ENCODE data around the gene MORC2. TPM values are rescaled to one million over a fixed set of nuclear protein-coding genes. Genes with fewer than 3 reads are reported as not detected.

MORC2 gene
- total RNA-seq, 2 donors from 2014 or later = 16.7 to 27.5 TPM

DNA sequence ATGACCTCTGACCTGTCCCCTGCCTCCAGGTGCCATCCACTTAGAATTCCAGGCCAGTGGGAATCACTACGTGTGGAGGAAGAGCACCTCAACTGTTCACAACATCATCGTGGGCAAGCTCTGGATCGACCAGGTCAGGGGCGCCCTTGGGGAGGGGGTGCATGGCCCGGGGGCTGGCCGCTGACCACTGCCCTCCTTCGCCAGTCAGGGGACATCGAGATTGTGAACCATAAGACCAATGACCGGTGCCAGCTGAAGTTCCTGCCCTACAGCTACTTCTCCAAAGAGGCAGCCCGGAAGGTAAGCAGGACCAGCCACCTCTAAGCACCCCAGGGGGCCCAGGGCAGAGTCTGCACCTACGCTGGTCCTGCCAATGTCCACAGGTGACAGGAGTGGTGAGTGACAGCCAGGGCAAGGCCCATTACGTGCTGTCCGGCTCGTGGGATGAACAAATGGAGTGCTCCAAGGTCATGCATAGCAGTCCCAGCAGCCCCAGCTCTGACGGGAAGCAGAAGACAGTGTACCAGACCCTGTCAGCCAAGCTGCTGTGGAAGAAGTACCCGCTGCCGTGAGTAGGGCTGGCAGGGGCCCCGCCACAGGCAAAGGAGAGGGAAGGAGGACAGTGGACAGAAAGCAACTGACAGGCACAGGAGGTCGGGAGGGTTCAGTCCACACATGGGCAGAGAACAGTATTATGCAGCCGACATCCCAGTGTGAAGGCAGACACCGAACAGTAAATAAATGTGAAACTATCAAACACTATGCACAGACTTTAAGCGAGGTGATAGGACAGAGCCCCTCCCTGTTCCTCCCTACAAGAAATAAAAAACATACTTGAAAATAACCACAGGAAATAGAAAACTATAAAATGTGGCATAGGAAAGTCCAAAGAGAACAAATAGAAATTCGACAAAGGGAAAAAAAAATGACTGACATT lies 74.9 kb downstream of the MORC2 start:
- Histone ChIP-seq H3K4me1 (ENCODE audit: control insufficient read depth in 1 of 2, low read depth in 2 of 2) (no peaks in the 10 kb centered on the region), H3K9me3 (no peaks in the 10 kb centered on the region), H3K27me3 (replicated peaks; ENCODE audit: insufficient read depth) (no peaks in the 10 kb centered on the region), H3K36me3 (peaks cover 7% of the 10 kb centered on the region), H3K4me3 (no peak overlapping the region), H3K27ac (no peak overlapping the region)
- TF ChIP-seq, protein P1, sequence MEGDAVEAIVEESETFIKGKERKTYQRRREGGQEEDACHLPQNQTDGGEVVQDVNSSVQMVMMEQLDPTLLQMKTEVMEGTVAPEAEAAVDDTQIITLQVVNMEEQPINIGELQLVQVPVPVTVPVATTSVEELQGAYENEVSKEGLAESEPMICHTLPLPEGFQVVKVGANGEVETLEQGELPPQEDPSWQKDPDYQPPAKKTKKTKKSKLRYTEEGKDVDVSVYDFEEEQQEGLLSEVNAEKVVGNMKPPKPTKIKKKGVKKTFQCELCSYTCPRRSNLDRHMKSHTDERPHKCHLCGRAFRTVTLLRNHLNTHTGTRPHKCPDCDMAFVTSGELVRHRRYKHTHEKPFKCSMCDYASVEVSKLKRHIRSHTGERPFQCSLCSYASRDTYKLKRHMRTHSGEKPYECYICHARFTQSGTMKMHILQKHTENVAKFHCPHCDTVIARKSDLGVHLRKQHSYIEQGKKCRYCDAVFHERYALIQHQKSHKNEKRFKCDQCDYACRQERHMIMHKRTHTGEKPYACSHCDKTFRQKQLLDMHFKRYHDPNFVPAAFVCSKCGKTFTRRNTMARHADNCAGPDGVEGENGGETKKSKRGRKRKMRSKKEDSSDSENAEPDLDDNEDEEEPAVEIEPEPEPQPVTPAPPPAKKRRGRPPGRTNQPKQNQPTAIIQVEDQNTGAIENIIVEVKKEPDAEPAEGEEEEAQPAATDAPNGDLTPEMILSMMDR (IDR thresholded peaks at IDR 0.05) = no peak
- ATAC-seq (ENCODE audit: insufficient number of reproducible peaks, low FRiP score, low read depth) (no peak), DNase-seq (ENCODE audit: low spot score) (no peak)

DNA sequence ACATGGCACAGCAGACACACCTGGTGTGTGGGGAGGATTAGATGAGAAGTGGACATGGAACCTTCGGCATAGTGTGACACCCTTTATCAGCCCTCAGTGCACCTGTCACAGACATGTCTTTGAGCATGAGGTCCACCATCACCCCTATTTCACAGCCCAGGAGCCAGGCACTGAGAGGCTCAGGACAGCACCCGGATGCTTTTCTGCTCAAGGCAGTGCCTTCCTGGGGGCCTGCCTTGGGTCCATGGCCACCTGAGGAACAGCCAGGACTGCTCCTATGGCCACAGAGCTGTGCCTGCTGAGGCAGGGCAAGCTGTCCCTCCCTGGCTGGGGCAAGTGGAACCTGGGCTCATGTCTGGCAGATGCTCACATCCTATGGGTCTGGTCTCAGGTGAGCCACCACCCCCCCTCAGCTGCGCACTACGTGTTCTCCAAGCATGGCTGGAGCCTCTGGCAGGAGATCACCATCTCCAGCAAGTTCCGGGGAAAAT lies 75.8 kb downstream of the MORC2 start:
- DNase-seq (ENCODE audit: low spot score) (no peak), ATAC-seq (ENCODE audit: insufficient number of reproducible peaks, low FRiP score, low read depth) (no peak)
- Histone ChIP-seq H3K27ac (no peak overlapping the region), H3K9me3 (no peaks in the 10 kb centered on the region), H3K4me1 (ENCODE audit: control insufficient read depth in 1 of 2, low read depth in 2 of 2) (no peaks in the 10 kb centered on the region), H3K36me3 (peaks cover 7% of the 10 kb centered on the region), H3K27me3 (replicated peaks; ENCODE audit: insufficient read depth) (no peaks in the 10 kb centered on the region), H3K4me3 (no peak overlapping the region)
- TF ChIP-seq, protein P1 (IDR thresholded peaks at IDR 0.05) = no peak

DNA sequence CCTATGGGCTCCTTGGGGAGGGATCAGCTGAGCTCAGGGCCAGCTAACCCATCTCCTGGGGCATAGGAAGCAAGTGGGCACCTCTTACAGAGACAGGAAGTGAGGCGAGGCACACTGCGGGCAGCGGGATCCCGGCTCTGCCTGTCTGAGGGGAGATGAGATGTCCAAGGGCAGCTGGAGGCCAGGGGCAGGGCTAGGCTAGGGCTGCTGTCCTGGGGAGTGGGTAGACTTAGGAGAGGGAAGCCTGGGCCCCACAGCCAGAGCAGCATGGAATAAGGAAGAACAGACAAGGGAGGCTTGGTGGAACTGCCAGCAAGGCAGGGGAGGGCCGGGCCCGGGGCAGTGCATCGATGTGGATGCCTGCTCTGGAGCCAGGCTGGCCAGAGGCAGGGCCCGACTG lies 76.3 kb downstream of the MORC2 start:
- no peak for ATAC-seq (ENCODE audit: insufficient number of reproducible peaks, low FRiP score, low read depth)
- no peaks in the 10 kb centered on the region for H3K27me3 ChIP-seq (replicated peaks; ENCODE audit: insufficient read depth)
- TF ChIP-seq, protein P1 (IDR thresholded peaks at IDR 0.05) = no peak
- no peak overlapping the region for H3K27ac ChIP-seq
- no peaks in the 10 kb centered on the region for H3K4me1 ChIP-seq (ENCODE audit: control insufficient read depth in 1 of 2, low read depth in 2 of 2)
- DNase-seq (ENCODE audit: low spot score) = no peak
- H3K9me3 ChIP-seq = no peaks in the 10 kb centered on the region
- no peak overlapping the region for H3K4me3 ChIP-seq
- peaks cover 7% of the 10 kb centered on the region for H3K36me3 ChIP-seq

DNA sequence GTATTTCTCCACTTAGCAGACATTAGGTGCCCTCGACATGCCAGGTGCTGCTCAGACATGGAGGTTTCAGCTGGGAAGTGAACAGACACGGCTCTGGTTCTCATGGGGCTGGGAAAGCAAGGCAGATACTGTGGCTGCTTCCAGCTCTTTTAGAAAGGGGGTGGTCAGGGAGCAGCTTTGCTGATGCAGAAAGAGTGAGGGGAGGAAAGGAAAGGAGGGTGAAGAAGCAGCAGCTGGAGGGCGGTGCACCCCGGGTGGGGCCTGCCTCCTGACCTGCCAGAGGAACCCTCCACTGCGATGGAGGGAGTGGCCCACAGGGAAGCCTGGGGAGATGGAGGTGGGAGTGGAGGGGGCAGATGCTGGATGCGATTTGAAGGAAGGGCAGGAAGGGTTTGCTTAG lies 76.8 kb downstream of the MORC2 start:
- H3K27me3 ChIP-seq (replicated peaks; ENCODE audit: insufficient read depth) = no peaks in the 10 kb centered on the region
- H3K4me1 ChIP-seq (ENCODE audit: control insufficient read depth in 1 of 2, low read depth in 2 of 2) = no peaks in the 10 kb centered on the region
- peaks cover 7% of the 10 kb centered on the region for H3K36me3 ChIP-seq
- ATAC-seq (ENCODE audit: insufficient number of reproducible peaks, low FRiP score, low read depth) = no peak
- H3K9me3 ChIP-seq = no peaks in the 10 kb centered on the region
- no peak overlapping the region for H3K4me3 ChIP-seq
- TF ChIP-seq, protein P1 (IDR thresholded peaks at IDR 0.05) = no peak
- DNase-seq (ENCODE audit: low spot score) = no peak
- H3K27ac ChIP-seq = no peak overlapping the region

DNA sequence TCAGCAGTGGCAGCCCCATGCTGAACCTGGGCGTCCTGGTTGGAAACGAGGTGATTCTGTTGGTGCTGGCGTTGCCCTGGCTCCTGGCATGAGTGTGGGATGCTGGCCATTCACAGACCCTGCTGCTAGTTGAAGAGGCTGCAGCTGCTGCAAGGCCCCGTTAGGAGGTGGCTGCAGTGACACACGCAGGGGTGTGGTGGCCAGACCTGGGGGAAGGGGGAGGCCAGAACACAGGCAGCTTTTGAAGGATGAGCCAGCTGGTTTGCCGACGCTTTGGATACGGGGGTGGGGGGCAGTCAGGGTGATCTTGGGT lies 77.2 kb downstream of the MORC2 start:
- ATAC-seq (ENCODE audit: insufficient number of reproducible peaks, low FRiP score, low read depth) (no peak), DNase-seq (ENCODE audit: low spot score) (no peak)
- no peak overlapping the region for H3K4me3 ChIP-seq
- no peaks in the 10 kb centered on the region for H3K9me3 ChIP-seq
- H3K4me1 ChIP-seq (ENCODE audit: control insufficient read depth in 1 of 2, low read depth in 2 of 2) = no peaks in the 10 kb centered on the region
- peaks cover 7% of the 10 kb centered on the region for H3K36me3 ChIP-seq
- H3K27ac ChIP-seq = no peak overlapping the region
- TF ChIP-seq, protein P1 (IDR thresholded peaks at IDR 0.05) = no peak
- H3K27me3 ChIP-seq (replicated peaks; ENCODE audit: insufficient read depth) = no peaks in the 10 kb centered on the region
